Mesenchymal stem cell (in vitro differentiated cells and primary cell): ENCODE results near the gene MACROD2.

Experiments used
- DNase-seq: peaks from one replicate; pipeline ENCODE4 v3.0.0-alpha.2; 2013
- H2AFZ ChIP-seq: one replicate; pipeline ENCODE4 v1.6.1; 2013; ENCODE audit warnings: low read depth, mild to moderate bottlenecking, control low read depth, inconsistent platforms, low read length, moderate library complexity
- H2AK5ac ChIP-seq: 2 replicates; pipeline ENCODE4 v1.6.1; 2013; ENCODE audit warnings: low read length, moderate library complexity, mild to moderate bottlenecking, inconsistent platforms; ENCODE audit not compliant: severe bottlenecking
- H2BK120ac ChIP-seq: one replicate; pipeline ENCODE4 v1.6.1; 2013; ENCODE audit warnings: low read depth, mild to moderate bottlenecking, inconsistent platforms, low read length, moderate library complexity
- H2BK12ac ChIP-seq, 2 experiments: one replicate each; pipeline ENCODE4 v1.6.1; 2013; ENCODE audit warnings: inconsistent platforms in 2 of 2, low read length in 2 of 2, mild to moderate bottlenecking in 2 of 2, moderate library complexity in 2 of 2, control low read depth in 1 of 2
- H2BK15ac ChIP-seq: one replicate; pipeline ENCODE4 v1.6.1; 2013; ENCODE audit warnings: mild to moderate bottlenecking, low read depth, inconsistent platforms; ENCODE audit not compliant: poor library complexity, severe bottlenecking
- H2BK5ac ChIP-seq: 2 replicates; pipeline ENCODE4 v1.6.1; 2013; ENCODE audit warnings: low read depth, mild to moderate bottlenecking, low read length, control low read depth, inconsistent platforms; ENCODE audit not compliant: poor library complexity, severe bottlenecking
- H3K14ac ChIP-seq, 2 experiments: one replicate each; pipeline ENCODE4 v1.6.1; 2013; ENCODE audit warnings: inconsistent platforms in 2 of 2, low read length in 2 of 2, control low read depth in 1 of 2, mild to moderate bottlenecking in 1 of 2, moderate library complexity in 1 of 2
- H3K18ac ChIP-seq, 2 experiments: one replicate each; pipeline ENCODE4 v1.6.1; 2013; ENCODE audit warnings: inconsistent platforms in 2 of 2, low read length in 2 of 2, control low read depth in 1 of 2, low read depth in 1 of 2, mild to moderate bottlenecking in 1 of 2
- H3K23ac ChIP-seq, 2 experiments: one replicate each; pipeline ENCODE4 v1.6.1; 2013; ENCODE audit warnings: inconsistent platforms in 2 of 2, low read length in 2 of 2, mild to moderate bottlenecking in 2 of 2, moderate library complexity in 2 of 2, control low read depth in 1 of 2
- H3K27ac ChIP-seq: 2 replicates; pipeline ENCODE4 v1.5.1; 2013; ENCODE audit warnings: mild to moderate bottlenecking, moderate library complexity, low read length, control low read depth, inconsistent platforms; ENCODE audit not compliant: poor library complexity, severe bottlenecking
- H3K27me3 ChIP-seq, 2 experiments: 2 replicates each; pipeline versions ENCODE4 v1.6.1 to v1.7.0; 2013; ENCODE audit warnings: low read length in 2 of 2, mild to moderate bottlenecking in 2 of 2, moderate library complexity in 2 of 2, control low read depth in 1 of 2, inconsistent platforms in 1 of 2; ENCODE audit not compliant: control insufficient read depth in 1 of 2, insufficient read depth in 1 of 2
- H3K36me3 ChIP-seq, 2 experiments: 2 replicates each; pipeline versions ENCODE4 v1.6.1 to v1.7.0; 2013; ENCODE audit warnings: low read length in 2 of 2, control low read depth in 1 of 2, inconsistent platforms in 1 of 2, low read depth in 1 of 2, mild to moderate bottlenecking in 1 of 2; ENCODE audit not compliant: insufficient read depth in 2 of 2, control insufficient read depth in 1 of 2
- H3K4ac ChIP-seq, 2 experiments: one replicate each; pipeline ENCODE4 v1.6.1; 2013; ENCODE audit warnings: inconsistent platforms in 2 of 2, low read length in 2 of 2, mild to moderate bottlenecking in 2 of 2, moderate library complexity in 2 of 2, control low read depth in 1 of 2, low read depth in 1 of 2
- H3K4me1 ChIP-seq: 2 replicates; pipeline ENCODE4 v1.6.1; 2013; ENCODE audit warnings: low read depth, low read length, control low read depth; ENCODE audit not compliant: control insufficient read depth, insufficient read depth
- H3K4me2 ChIP-seq: 2 replicates; pipeline ENCODE4 v1.6.1; 2013; ENCODE audit warnings: low read length, mild to moderate bottlenecking, inconsistent platforms; ENCODE audit not compliant: poor library complexity, severe bottlenecking
- H3K4me3 ChIP-seq, 2 experiments: 2 replicates each; pipeline versions ENCODE4 v1.5.1 to v1.7.0; 2013; ENCODE audit warnings: low read length in 2 of 2, mild to moderate bottlenecking in 2 of 2, control low read depth in 1 of 2, low read depth in 1 of 2; ENCODE audit not compliant: insufficient read depth in 1 of 2
- H3K79me1 ChIP-seq: replicated peaks from 2 replicates; pipeline ENCODE4 v1.6.1; 2013; ENCODE audit warnings: mild to moderate bottlenecking, control low read depth, low read length, inconsistent platforms; ENCODE audit not compliant: poor library complexity, severe bottlenecking
- H3K9ac ChIP-seq: 2 replicates; pipeline ENCODE4 v1.7.0; 2013; ENCODE audit warnings: mild to moderate bottlenecking, low read length, moderate library complexity
- H3K9me3 ChIP-seq: 2 replicates; pipeline ENCODE4 v1.7.0; 2013; ENCODE audit warnings: mild to moderate bottlenecking, low read length; ENCODE audit not compliant: control insufficient read depth
- H4K8ac ChIP-seq: one replicate; pipeline ENCODE4 v1.6.1; 2013; ENCODE audit warnings: inconsistent platforms, mild to moderate bottlenecking, low read length, moderate library complexity
- H4K91ac ChIP-seq: one replicate; pipeline ENCODE4 v1.6.1; 2013; ENCODE audit warnings: mild to moderate bottlenecking, low read length, inconsistent platforms
- WGBS: methylation state at CpG from one replicate; pipeline ENCODE4 v1.1.7; 2013; ENCODE audit warnings: mixed read lengths; 5-methylcytosine and 5-hydroxymethylcytosine counted together

MACROD2 gene

GRCh38 chr20:15625981-15626380 lies 1630.7 kb downstream of the MACROD2 start:
- no peaks in the 10 kb centered on the region for H3K4me1 ChIP-seq
- H2BK12ac ChIP-seq, result no peak overlapping the region
- no peaks in the 10 kb centered on the region for H3K9me3 ChIP-seq
- H3K9ac ChIP-seq, result no peak overlapping the region
- H3K79me1 ChIP-seq, result no peaks in the 10 kb centered on the region
- no peak for DNase-seq
- H2BK15ac ChIP-seq, result no peak overlapping the region
- H4K91ac ChIP-seq, result no peak overlapping the region
- H3K4me3 ChIP-seq, result no peak overlapping the region
- no peak overlapping the region for H3K27ac ChIP-seq
- H3K4me2 ChIP-seq, result no peak overlapping the region
- H2AFZ ChIP-seq, result no peak overlapping the region
- no peak overlapping the region for H2AK5ac ChIP-seq
- 85% methylated on average over 2 of the region's 2 CpGs for WGBS
- no peak overlapping the region for H4K8ac ChIP-seq
- H2BK120ac ChIP-seq, result no peak overlapping the region
- no peak overlapping the region for H3K23ac ChIP-seq
- H2BK5ac ChIP-seq, result no peak overlapping the region
- H3K36me3 ChIP-seq, result no peaks in the 10 kb centered on the region
- no peak overlapping the region for H3K4ac ChIP-seq
- no peak overlapping the region for H3K18ac ChIP-seq
- peaks cover 0 to 6% of the 10 kb centered on the region in 2 experiments for H3K27me3 ChIP-seq
- H3K14ac ChIP-seq, result no peak overlapping the region

- no CpG with 5 or more reads among the region's 3 CpGs for WGBS
- Histone ChIP-seq H2AFZ (no peak overlapping the region), H2BK15ac (no peak overlapping the region), H3K4ac (no peak overlapping the region), H3K14ac (no peak overlapping the region), H3K27me3 (peaks cover 0 to 6% of the 10 kb centered on the region in 2 experiments), H3K4me1 (no peaks in the 10 kb centered on the region), H2AK5ac (no peak overlapping the region), H3K9me3 (no peaks in the 10 kb centered on the region), H3K4me2 (no peak overlapping the region), H3K79me1 (no peaks in the 10 kb centered on the region), H3K4me3 (no peak overlapping the region), H2BK5ac (no peak overlapping the region), H3K36me3 (no peaks in the 10 kb centered on the region), H2BK120ac (no peak overlapping the region), H4K8ac (no peak overlapping the region), H3K18ac (no peak overlapping the region), H4K91ac (no peak overlapping the region), H3K27ac (no peak overlapping the region), H3K23ac (no peak overlapping the region), H2BK12ac (no peak overlapping the region), H3K9ac (no peak overlapping the region)
- DNase-seq, result no peak
These were observed 1631.8 kb downstream of the MACROD2 start for GRCh38 chr20:15627089-15627488.

- Histone ChIP-seq H3K18ac (no peak overlapping the region), H4K91ac (no peak overlapping the region), H3K23ac (no peak overlapping the region), H3K27ac (no peak overlapping the region), H3K36me3 (no peaks in the 10 kb centered on the region), H2AFZ (no peak overlapping the region), H2BK120ac (no peak overlapping the region), H3K9me3 (no peaks in the 10 kb centered on the region), H2BK5ac (no peak overlapping the region), H3K4me1 (no peaks in the 10 kb centered on the region), H2BK15ac (no peak overlapping the region), H3K14ac (no peak overlapping the region), H2AK5ac (no peak overlapping the region), H3K27me3 (peaks cover 0 to 6% of the 10 kb centered on the region in 2 experiments), H3K9ac (no peak overlapping the region), H3K4me3 (no peak overlapping the region), H4K8ac (no peak overlapping the region), H3K79me1 (no peaks in the 10 kb centered on the region), H2BK12ac (no peak overlapping the region), H3K4me2 (no peak overlapping the region), H3K4ac (no peak overlapping the region)
- DNase-seq, result no peak
These were observed 1632.2 kb downstream of the MACROD2 start for GRCh38 chr20:15627501-15627903.

GRCh38 chr20:15628851-15629353 lies 1633.6 kb downstream of the MACROD2 start:
- H2BK5ac ChIP-seq, result no peak overlapping the region
- H3K9ac ChIP-seq, result no peak overlapping the region
- no peak overlapping the region for H3K14ac ChIP-seq
- no peaks in the 10 kb centered on the region for H3K9me3 ChIP-seq
- no peak overlapping the region for H2BK12ac ChIP-seq
- H3K23ac ChIP-seq, result no peak overlapping the region
- no peak overlapping the region for H3K4ac ChIP-seq
- H2AFZ ChIP-seq, result no peak overlapping the region
- H3K18ac ChIP-seq, result no peak overlapping the region
- H3K4me1 ChIP-seq, result no peaks in the 10 kb centered on the region
- H3K4me2 ChIP-seq, result no peak overlapping the region
- no peak overlapping the region for H3K27ac ChIP-seq
- no peaks in the 10 kb centered on the region for H3K79me1 ChIP-seq
- no peak overlapping the region for H2AK5ac ChIP-seq
- H3K27me3 ChIP-seq, result peaks cover 0 to 6% of the 10 kb centered on the region in 2 experiments
- no peak overlapping the region for H2BK15ac ChIP-seq
- H4K8ac ChIP-seq, result no peak overlapping the region
- DNase-seq, result no peak
- H4K91ac ChIP-seq, result no peak overlapping the region
- 85% methylated on average over 4 of the region's 4 CpGs for WGBS
- no peaks in the 10 kb centered on the region for H3K36me3 ChIP-seq
- H2BK120ac ChIP-seq, result no peak overlapping the region
- H3K4me3 ChIP-seq, result no peak overlapping the region
